ENCODE data around the gene GLI2. TPM values are rescaled to one million over a fixed set of nuclear protein-coding genes. Genes with fewer than 3 reads are reported as not detected.

Gene GLI2
- total RNA-seq, 1 experiment from 2014 or later = 3.4 TPM

DNA sequence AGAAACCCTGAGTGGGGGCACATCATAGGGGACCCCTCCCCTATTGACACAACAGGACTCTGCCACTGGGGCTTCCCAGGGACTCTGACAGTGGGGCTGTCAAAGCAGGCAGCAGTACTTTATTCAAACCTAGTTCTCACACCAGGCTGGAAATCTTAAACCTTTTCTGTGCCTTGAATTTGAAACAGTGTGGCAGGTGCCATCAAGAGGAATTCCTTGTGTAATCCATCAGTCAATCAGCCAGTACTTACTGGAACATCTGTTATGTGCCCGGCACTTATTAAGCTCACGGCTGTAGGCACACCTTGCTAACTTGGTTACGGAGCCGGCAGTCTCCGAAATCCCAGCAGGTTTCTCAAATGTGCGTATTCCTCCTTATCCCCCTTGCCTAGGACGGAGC lies 12.0 kb downstream of the GLI2 start:
- ChIA-PET CTCF (no interaction called here), RAD21 (ENCODE audit: low non-redundant PET in 1 of 2, low total read pairs in 2 of 2, uncharacterized antibody in 2 of 2, unreplicated experiment in 2 of 2) (no interaction called here), POLR2A (no interaction called here)
- Histone ChIP-seq H3K9me2 (ENCODE audit: insufficient read depth) (no peaks in the 10 kb centered on the region), H3K4me1 (ENCODE audit: control insufficient read depth in 1 of 2, insufficient read depth in 2 of 2, low read length in 2 of 2) (no peaks in the 10 kb centered on the region), H3K9ac (ENCODE audit: low read length) (no peak overlapping the region), H3K27me3 (ENCODE audit: insufficient read depth, low read length) (no peaks in the 10 kb centered on the region), H2AFZ (ENCODE audit: low read depth, low read length, poor library complexity, severe bottlenecking) (no peak overlapping the region), H4K20me1 (ENCODE audit: insufficient read depth) (no peaks in the 10 kb centered on the region), H3K9me3 (ENCODE audit: control insufficient read depth in 1 of 2, insufficient read depth in 1 of 2, low read depth in 1 of 2, low read length in 2 of 2) (no peaks in the 10 kb centered on the region), H3K27ac (ENCODE audit: low read depth, low read length) (no peak overlapping the region), H3K79me2 (ENCODE audit: insufficient read depth, low read length) (no peaks in the 10 kb centered on the region), H3K4me2 (ENCODE audit: low read length) (no peak overlapping the region), H3K36me3 (ENCODE audit: control insufficient read depth in 1 of 2, insufficient read depth in 2 of 2, low read length in 2 of 2) (no peaks in the 10 kb centered on the region), H3K4me3 (replicated peaks in 1 of 2; ENCODE audit: low read depth in 1 of 2, low read length in 2 of 2) (no peak overlapping the region)
- ATAC-seq = no peak
- intact Hi-C loops (cut with micrococcal nuclease) = no loop called here
- TF ChIP-seq CTCF (IDR thresholded peaks at IDR 0.05 in 2 of 3, conservative IDR thresholded peaks at IDR 0.05 in 1 of 3; ENCODE audit: borderline replicate concordance in 1 of 3, insufficient read depth in 1 of 3, low read depth in 2 of 3, low read length in 2 of 3) = no peak
- no peak for TF ChIP-seq ZBTB33 (IDR thresholded peaks at IDR 0.05; ENCODE audit: extremely low read depth, insufficient replicate concordance, low read length)
- no peak for TF ChIP-seq ZFX (IDR thresholded peaks at IDR 0.05)
- no peak for TF ChIP-seq CEBPB (IDR thresholded peaks at IDR 0.05; ENCODE audit: low read depth)
- TF ChIP-seq TCF7L2 (IDR thresholded peaks at IDR 0.05; ENCODE audit: borderline replicate concordance, extremely low read depth, insufficient read depth, insufficient read length) = no peak
- TF ChIP-seq ELF1 (IDR thresholded peaks at IDR 0.05; ENCODE audit: borderline replicate concordance, low read depth) = no peak
- TF ChIP-seq EZH2 (IDR thresholded peaks at IDR 0.05) = no peak
- TF ChIP-seq CBX3 (IDR thresholded peaks at IDR 0.05; ENCODE audit: low read depth) = no peak
- no peak for TF ChIP-seq EGR1 (IDR thresholded peaks at IDR 0.05; ENCODE audit: low read depth)
- no peak for TF ChIP-seq EZH2phosphoT487 (IDR thresholded peaks at IDR 0.05; ENCODE audit: borderline replicate concordance)
- no peak for TF ChIP-seq FOSL1 (IDR thresholded peaks at IDR 0.05; ENCODE audit: low read depth)
- no peak for TF ChIP-seq YY1 (IDR thresholded peaks at IDR 0.05; ENCODE audit: extremely low read depth, insufficient replicate concordance, low read depth, low read length)
- TF ChIP-seq POLR2AphosphoS5 (IDR thresholded peaks at IDR 0.05; ENCODE audit: low read depth, low read length) = no peak
- TF ChIP-seq, protein P1, sequence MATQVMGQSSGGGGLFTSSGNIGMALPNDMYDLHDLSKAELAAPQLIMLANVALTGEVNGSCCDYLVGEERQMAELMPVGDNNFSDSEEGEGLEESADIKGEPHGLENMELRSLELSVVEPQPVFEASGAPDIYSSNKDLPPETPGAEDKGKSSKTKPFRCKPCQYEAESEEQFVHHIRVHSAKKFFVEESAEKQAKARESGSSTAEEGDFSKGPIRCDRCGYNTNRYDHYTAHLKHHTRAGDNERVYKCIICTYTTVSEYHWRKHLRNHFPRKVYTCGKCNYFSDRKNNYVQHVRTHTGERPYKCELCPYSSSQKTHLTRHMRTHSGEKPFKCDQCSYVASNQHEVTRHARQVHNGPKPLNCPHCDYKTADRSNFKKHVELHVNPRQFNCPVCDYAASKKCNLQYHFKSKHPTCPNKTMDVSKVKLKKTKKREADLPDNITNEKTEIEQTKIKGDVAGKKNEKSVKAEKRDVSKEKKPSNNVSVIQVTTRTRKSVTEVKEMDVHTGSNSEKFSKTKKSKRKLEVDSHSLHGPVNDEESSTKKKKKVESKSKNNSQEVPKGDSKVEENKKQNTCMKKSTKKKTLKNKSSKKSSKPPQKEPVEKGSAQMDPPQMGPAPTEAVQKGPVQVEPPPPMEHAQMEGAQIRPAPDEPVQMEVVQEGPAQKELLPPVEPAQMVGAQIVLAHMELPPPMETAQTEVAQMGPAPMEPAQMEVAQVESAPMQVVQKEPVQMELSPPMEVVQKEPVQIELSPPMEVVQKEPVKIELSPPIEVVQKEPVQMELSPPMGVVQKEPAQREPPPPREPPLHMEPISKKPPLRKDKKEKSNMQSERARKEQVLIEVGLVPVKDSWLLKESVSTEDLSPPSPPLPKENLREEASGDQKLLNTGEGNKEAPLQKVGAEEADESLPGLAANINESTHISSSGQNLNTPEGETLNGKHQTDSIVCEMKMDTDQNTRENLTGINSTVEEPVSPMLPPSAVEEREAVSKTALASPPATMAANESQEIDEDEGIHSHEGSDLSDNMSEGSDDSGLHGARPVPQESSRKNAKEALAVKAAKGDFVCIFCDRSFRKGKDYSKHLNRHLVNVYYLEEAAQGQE (IDR thresholded peaks at IDR 0.05; ENCODE audit: low read depth) = no peak
- no peak for DNase-seq (ENCODE audit: low read depth, low spot score)
- no TSS peak for BruUV-seq (replicated peaks)

Measured in HCT116 (cell line).